ENCODE data around the gene EVI5L. TPM values are rescaled to one million over a fixed set of nuclear protein-coding genes. Genes with fewer than 3 reads are reported as not detected.

Gene EVI5L
- total and polyA plus RNA-seq, 2 of the 8 experiments (the other 6 are each of a cell fraction or from before 2014, with no cell fraction given) = 7.2 to 11.0 TPM

DNA sequence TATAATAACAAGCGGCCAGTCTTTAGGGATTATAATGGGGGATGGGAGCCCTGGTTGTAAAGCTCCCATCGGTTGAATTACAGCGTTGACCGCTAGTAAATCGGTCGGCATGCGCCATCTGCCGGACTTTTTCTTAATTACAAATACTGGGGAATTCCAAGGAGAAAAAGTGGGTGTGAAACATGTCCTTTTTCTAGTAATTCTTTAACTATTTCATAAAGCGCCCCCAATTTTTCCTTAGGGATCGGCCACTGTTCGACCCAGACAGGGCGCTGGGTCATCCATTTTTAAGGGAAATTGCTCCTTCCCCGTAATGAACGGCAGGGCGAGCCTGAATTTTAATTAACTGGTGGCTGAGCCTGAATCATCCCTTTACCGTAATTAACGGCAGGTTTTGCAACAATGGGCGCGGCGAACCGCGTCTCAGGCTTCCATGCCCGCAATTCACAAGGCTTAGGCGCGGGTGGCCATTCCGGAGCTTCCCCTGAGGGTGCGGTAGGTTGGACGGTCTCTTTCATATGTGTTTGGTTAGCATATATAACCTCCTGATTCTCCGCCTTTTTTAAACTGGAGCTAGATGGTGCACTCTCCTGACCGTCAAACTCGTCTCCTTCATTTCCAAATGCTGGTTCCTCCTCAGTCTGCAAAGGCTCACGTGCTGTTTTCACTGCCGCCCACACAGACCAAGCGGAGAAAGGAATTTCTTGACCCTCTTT is 30.2 kb upstream of the EVI5L start (continued):
- TF ChIP-seq, protein P1, sequence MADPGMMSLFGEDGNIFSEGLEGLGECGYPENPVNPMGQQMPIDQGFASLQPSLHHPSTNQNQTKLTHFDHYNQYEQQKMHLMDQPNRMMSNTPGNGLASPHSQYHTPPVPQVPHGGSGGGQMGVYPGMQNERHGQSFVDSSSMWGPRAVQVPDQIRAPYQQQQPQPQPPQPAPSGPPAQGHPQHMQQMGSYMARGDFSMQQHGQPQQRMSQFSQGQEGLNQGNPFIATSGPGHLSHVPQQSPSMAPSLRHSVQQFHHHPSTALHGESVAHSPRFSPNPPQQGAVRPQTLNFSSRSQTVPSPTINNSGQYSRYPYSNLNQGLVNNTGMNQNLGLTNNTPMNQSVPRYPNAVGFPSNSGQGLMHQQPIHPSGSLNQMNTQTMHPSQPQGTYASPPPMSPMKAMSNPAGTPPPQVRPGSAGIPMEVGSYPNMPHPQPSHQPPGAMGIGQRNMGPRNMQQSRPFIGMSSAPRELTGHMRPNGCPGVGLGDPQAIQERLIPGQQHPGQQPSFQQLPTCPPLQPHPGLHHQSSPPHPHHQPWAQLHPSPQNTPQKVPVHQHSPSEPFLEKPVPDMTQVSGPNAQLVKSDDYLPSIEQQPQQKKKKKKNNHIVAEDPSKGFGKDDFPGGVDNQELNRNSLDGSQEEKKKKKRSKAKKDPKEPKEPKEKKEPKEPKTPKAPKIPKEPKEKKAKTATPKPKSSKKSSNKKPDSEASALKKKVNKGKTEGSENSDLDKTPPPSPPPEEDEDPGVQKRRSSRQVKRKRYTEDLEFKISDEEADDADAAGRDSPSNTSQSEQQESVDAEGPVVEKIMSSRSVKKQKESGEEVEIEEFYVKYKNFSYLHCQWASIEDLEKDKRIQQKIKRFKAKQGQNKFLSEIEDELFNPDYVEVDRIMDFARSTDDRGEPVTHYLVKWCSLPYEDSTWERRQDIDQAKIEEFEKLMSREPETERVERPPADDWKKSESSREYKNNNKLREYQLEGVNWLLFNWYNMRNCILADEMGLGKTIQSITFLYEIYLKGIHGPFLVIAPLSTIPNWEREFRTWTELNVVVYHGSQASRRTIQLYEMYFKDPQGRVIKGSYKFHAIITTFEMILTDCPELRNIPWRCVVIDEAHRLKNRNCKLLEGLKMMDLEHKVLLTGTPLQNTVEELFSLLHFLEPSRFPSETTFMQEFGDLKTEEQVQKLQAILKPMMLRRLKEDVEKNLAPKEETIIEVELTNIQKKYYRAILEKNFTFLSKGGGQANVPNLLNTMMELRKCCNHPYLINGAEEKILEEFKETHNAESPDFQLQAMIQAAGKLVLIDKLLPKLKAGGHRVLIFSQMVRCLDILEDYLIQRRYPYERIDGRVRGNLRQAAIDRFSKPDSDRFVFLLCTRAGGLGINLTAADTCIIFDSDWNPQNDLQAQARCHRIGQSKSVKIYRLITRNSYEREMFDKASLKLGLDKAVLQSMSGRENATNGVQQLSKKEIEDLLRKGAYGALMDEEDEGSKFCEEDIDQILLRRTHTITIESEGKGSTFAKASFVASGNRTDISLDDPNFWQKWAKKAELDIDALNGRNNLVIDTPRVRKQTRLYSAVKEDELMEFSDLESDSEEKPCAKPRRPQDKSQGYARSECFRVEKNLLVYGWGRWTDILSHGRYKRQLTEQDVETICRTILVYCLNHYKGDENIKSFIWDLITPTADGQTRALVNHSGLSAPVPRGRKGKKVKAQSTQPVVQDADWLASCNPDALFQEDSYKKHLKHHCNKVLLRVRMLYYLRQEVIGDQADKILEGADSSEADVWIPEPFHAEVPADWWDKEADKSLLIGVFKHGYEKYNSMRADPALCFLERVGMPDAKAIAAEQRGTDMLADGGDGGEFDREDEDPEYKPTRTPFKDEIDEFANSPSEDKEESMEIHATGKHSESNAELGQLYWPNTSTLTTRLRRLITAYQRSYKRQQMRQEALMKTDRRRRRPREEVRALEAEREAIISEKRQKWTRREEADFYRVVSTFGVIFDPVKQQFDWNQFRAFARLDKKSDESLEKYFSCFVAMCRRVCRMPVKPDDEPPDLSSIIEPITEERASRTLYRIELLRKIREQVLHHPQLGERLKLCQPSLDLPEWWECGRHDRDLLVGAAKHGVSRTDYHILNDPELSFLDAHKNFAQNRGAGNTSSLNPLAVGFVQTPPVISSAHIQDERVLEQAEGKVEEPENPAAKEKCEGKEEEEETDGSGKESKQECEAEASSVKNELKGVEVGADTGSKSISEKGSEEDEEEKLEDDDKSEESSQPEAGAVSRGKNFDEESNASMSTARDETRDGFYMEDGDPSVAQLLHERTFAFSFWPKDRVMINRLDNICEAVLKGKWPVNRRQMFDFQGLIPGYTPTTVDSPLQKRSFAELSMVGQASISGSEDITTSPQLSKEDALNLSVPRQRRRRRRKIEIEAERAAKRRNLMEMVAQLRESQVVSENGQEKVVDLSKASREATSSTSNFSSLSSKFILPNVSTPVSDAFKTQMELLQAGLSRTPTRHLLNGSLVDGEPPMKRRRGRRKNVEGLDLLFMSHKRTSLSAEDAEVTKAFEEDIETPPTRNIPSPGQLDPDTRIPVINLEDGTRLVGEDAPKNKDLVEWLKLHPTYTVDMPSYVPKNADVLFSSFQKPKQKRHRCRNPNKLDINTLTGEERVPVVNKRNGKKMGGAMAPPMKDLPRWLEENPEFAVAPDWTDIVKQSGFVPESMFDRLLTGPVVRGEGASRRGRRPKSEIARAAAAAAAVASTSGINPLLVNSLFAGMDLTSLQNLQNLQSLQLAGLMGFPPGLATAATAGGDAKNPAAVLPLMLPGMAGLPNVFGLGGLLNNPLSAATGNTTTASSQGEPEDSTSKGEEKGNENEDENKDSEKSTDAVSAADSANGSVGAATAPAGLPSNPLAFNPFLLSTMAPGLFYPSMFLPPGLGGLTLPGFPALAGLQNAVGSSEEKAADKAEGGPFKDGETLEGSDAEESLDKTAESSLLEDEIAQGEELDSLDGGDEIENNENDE (IDR thresholded peaks at IDR 0.05; ENCODE audit: insufficient replicate concordance, low read length) = peak; percentile 98
- TF ChIP-seq SIRT6 (IDR thresholded peaks at IDR 0.05; ENCODE audit: low read length) (no peak), TAF1 (IDR thresholded peaks at IDR 0.05; ENCODE audit: low read depth, low read length) (peak; percentile 45; the same call in 1 of the 2 replicates), TBP (IDR thresholded peaks at IDR 0.05; ENCODE audit: low read depth, low read length) (no peak), EGR1 (IDR thresholded peaks at IDR 0.05; ENCODE audit: borderline replicate concordance, low read depth, low read length) (peak; percentile 63; the same call in 1 of the 2 replicates), SUZ12 (IDR thresholded peaks at IDR 0.05; ENCODE audit: low read length) (no peak), KDM1A (IDR thresholded peaks at IDR 0.05; ENCODE audit: borderline replicate concordance, low read length) (no peak), GABPA (IDR thresholded peaks at IDR 0.05; ENCODE audit: borderline replicate concordance, insufficient read depth, low read length) (no peak), NANOG (IDR thresholded peaks at IDR 0.05; ENCODE audit: insufficient read depth, low read depth, low read length, poor library complexity, severe bottlenecking) (no peak), PHF8 (conservative IDR thresholded peaks at IDR 0.05; ENCODE audit: low read depth, low read length) (no peak)
